Activated CD8-positive, alpha-beta memory T cell treated with anti-CD3 and anti-CD28 coated beads for 36 hours (primary cell): ENCODE measurements around the gene GRAMD1C. TPM values are rescaled to one million over a fixed set of nuclear protein-coding genes. Genes with fewer than 3 reads are reported as not detected.

ENCODE experiments used
- CTCF ChIA-PET: fragments of 350-600 bp; sonication (Branson Sonifier 250); formaldehyde crosslinking; loops from one replicate; lab custom pipeline; 2021; ENCODE audit warnings: antibody characterized with exemption; lab: Charles Lee
- POLR2A ChIA-PET: fragments of 350-600 bp; sonication (Branson Sonifier 250); formaldehyde crosslinking; loops from one replicate; lab custom pipeline; 2021; ENCODE audit warnings: antibody characterized with exemption; lab: Charles Lee
- total RNA-seq, 2 experiments: library from RNA; stranded (reverse); gene quantifications; one replicate each; pipeline ENCODE4 v1.2.3, GENCODE V29; 2021

Gene GRAMD1C
- total RNA-seq: under 1 TPM; 0.21 to 0.34 TPM

GRCh38 chr3:113838631-113839209 is at the start of gene GRAMD1C:
Gene GRAMD1C, plus strand, starts transcription at chr3:113838788. Its CDS starts 122 bp downstream, at chr3:113838910.
- ChIA-PET CTCF (interaction anchor here (0.7 to 1.8 kb wide), 9 partner anchors 9 to 1324 kb away, joined by 3 to 7 read pairs (median 4); no protein-coding TSS in a partner anchor), POLR2A (interaction anchor here (0.8 kb wide), 1 partner anchor 1010 kb away, joined by 5 read pairs; no protein-coding TSS in a partner anchor)

DNA sequence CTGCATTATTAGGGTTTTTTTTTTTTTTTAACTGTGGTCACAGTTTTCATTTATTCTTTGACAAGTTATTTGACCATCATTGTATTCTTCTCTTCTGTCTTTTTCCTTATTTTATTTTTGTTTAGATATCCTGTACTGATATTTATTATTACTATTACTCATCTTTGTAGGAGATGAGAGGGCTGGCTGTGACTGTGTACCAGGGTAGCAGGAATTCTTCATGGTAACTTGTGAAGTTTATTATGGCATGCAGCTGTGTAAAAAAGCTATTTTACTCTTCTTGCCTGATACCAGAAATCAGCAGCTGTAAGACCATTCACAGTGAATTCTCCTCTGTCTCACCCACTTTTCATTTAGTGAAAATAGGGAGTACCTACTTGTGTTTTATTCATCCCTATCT is 47.2 kb upstream of the GRAMD1C start:
- CTCF ChIA-PET: interaction anchor here (0.7 kb wide), 1 partner anchor 227 kb away, joined by 3 read pairs; no protein-coding TSS in a partner anchor
- POLR2A ChIA-PET: no interaction called here

GRCh38 chr3:113794526-113794925 is 44.1 kb upstream of the GRAMD1C start:
- ChIA-PET POLR2A (no interaction called here), CTCF (no interaction called here)

GRCh38 chr3:113795693-113796092 is 42.9 kb upstream of the GRAMD1C start:
- CTCF ChIA-PET: interaction anchor here (0.6 kb wide), 1 partner anchor 51 kb away, joined by 3 read pairs; no protein-coding TSS in a partner anchor
- POLR2A ChIA-PET: no interaction called here

DNA sequence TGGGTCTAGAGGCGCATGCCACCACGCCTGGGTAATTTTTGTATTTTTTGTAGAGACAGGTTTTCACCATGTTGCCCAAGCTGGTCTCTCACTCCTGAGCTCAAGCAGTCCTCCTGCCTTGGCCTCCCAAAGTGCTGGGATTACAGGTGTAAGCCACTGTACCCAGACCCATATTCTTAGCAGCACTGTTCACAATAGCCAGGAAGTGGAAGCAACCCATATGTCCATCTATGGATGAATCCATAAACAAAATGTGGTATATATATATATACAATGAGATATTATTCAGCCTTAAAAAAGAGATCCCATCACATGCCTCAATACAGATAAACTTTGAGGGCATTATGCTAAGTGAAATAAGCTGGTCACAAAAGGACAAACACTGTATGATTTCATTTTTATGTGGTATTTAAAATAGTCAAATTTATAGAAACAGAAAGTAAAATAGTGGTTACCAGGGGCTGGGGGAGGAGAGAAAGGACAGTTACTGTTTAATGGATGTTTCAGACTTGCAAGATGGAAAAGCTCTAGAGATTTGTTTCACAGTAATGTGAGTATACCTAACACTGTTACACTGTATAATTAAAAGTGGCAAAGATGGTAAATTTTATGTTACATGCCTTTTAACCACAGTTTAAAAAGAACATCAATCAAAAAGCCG is 35.7 kb upstream of the GRAMD1C start:
- ChIA-PET CTCF (interaction anchor here (0.6 to 1.1 kb wide), 2 partner anchors 36 to 55 kb away, joined by 3 to 7 read pairs; partner anchors contain the start of gene GRAMD1C), POLR2A (no interaction called here)

- CTCF ChIA-PET: no interaction called here
- POLR2A ChIA-PET: no interaction called here
Measured at GRCh38 chr3:113804661-113805060, 33.9 kb upstream of the GRAMD1C start.

DNA sequence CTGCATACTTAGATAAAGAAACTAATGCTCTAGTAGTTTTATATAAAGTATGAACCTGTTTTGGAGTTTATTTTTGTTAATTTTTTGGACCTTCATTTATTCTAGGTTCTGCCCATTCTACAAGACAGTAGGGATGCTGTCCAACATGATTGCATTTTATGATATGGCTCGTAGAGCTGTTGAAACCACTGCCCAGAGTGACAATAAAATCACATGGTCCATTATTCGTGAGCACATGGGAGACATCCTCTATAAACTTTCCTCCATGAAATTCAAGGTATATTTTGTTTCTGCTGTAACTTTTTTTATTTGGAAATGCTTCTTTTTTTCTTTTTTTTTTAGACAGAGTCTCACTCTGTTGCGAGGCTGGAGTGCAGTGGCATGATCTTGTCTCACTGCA is 33.3 kb upstream of the GRAMD1C start:
- CTCF ChIA-PET: no interaction called here

GRCh38 chr3:113812854-113813253 is 25.7 kb upstream of the GRAMD1C start:
- CTCF ChIA-PET: no interaction called here
- POLR2A ChIA-PET: no interaction called here

More for the DNA sequence above, 33.3 kb upstream of the GRAMD1C start:
- POLR2A ChIA-PET: no interaction called here

DNA sequence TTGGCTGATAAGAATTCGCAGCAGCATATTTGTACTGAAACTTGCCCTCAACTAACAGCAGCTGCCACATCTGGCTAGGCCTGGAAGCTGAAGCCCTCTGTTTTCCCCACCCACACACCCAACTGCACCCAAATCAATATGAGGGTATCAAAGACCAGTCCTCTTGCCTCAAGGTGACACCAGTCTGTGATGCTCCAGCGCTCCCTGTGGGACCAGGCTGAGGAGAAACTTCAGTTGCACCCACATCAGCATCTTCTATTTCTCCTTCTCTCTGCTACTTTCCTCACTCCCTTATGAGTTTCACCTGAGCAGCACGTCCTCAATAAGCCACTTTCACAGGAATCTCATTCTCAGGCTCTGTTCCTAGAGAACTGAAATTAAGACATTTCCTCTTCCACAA is 18.7 kb upstream of the GRAMD1C start:
- CTCF ChIA-PET: no interaction called here
- POLR2A ChIA-PET: no interaction called here

- ChIA-PET POLR2A (no interaction called here), CTCF (no interaction called here)
Measured at GRCh38 chr3:113825090-113825489, 13.5 kb upstream of the GRAMD1C start.

DNA sequence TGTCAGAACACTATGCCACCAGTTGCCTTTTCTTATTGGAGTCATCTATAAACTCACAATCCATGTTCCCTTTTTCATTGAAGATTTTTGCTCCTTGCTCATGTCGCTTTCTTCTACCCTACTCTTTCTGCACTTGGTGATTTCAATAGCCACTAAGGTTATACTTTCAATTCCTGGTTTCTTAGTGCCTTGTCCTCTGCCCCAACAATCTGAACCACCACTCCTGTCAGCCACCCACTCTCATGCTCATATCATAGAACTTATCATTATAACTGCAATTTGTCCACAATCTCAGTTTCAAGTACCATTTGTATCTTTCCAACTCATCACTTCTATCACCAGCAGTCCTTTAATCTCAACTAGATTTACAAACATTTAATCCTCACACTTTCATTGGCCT is 10.0 kb upstream of the GRAMD1C start:
- ChIA-PET POLR2A (no interaction called here), CTCF (no interaction called here)

- POLR2A ChIA-PET: no interaction called here
- CTCF ChIA-PET: interaction anchor here (0.8 kb wide), 1 partner anchor 9 kb away, joined by 6 read pairs; the partner anchor contains the start of gene GRAMD1C
Measured at GRCh38 chr3:113829576-113830354, 8.8 kb upstream of the GRAMD1C start.

DNA sequence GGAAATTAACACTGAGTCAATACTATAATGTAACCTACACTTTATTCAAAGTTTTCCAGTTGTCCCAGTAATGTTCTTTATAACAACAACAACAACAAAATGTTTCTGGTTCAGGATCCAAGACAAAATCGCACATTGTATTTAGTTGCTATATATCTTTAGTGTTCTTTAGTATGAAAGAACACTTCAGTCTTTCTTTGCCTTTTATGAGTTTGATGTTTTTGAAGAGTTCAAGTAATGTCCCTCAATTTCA is 7.6 kb upstream of the GRAMD1C start:
- ChIA-PET CTCF (no interaction called here), POLR2A (no interaction called here)

- ChIA-PET CTCF (interaction anchor here (0.5 kb wide), 1 partner anchor 79 kb away, joined by 4 read pairs; no protein-coding TSS in a partner anchor), POLR2A (no interaction called here)
Measured at GRCh38 chr3:113832477-113833164, 6.0 kb upstream of the GRAMD1C start.

DNA sequence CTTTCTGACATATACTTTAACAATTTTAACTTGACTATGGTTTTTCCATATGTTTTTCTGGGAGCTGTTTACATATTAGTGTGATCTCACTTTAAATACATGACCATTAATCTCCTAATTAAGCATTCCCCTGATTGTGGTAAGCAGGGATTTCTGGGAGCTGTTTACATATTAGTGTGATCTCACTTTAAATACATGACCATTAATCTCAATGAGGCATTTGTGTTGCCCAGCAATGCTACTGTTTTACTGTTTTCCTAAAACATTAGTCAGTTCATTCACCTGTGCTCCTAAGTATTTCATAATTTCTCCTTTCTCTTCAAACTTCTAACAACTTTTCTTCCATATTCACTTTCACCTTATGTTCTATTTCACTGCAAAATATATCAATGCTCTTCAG is 3.6 kb upstream of the GRAMD1C start:
- CTCF ChIA-PET: interaction anchor here (0.6 to 0.8 kb wide), 3 partner anchors 9 to 521 kb away, joined by 3 to 4 read pairs (median 3); no protein-coding TSS in a partner anchor

GRCh38 chr3:113839551-113839950 is 963 bp downstream of the GRAMD1C start:
- ChIA-PET POLR2A (no interaction called here), CTCF (interaction anchor here (0.8 to 1.8 kb wide), 2 partner anchors 9 to 145 kb away, joined by 3 to 6 read pairs; no protein-coding TSS in a partner anchor)

More for the DNA sequence above, 3.6 kb upstream of the GRAMD1C start:
- POLR2A ChIA-PET: no interaction called here

DNA sequence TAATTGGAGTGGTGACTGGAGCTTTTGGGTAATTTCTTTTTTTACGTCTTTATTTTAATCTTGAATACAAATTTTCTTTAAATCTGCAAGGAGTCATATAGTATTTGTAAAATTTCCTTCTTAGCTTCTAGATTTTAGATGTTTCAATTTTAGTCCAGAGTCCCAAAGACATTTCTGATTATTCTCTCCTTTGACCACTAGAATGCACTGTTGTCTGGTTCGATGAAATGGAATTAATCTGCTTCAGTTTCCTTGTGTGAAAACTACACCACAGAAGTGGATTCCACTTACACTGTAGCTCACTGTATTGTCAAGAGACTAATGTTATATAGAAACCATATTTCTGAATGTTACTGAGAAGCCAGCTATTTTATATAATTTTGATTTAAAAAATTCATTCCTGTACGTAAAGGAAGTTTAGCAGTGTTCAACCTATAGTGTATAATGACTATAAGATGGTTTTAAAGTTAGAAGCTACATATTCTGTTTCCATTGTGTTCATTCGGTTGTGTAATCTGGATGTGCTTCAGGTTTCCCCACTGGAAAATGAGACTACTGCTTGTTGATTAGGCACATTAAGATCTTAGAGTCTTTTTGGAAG is 6.1 kb downstream of the GRAMD1C start:
- CTCF ChIA-PET: interaction anchor here (0.7 to 1.7 kb wide), 6 partner anchors 10 to 206 kb away, joined by 3 to 5 read pairs (median 4); no protein-coding TSS in a partner anchor
- POLR2A ChIA-PET: no interaction called here

DNA sequence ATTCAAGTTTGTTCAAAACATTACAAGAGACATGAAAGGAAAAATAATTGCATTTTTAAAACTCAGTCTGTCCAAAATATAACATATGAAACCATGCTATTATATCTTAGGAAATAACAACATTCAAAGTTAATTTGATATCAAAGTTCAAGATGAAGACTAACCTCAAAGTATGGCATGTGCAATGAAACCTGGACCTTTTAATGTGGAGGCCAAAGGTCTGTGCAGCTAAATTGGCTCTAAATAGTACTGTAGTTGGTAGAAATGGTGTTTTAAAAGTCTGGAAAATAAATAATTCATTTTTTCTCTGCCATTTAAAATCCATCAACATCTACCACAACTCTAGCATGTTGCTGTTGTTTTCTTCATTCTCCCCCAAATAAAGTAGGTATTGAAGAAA is 8.7 kb downstream of the GRAMD1C start:
- CTCF ChIA-PET: no interaction called here
- POLR2A ChIA-PET: no interaction called here
